CMK (cell line): Measurements from ENCODE around the gene IL17D.
"Not testable (repeated sequence)": the region's sequence is repeated elsewhere in the genome, so short reads cannot be mapped to it uniquely, and the experiment has no call there.

Source experiments
- DNase-seq: peaks from one replicate; pipeline ENCODE4 v3.0.0-alpha.2; 2010; ENCODE audit warnings: low read depth

The IL17D gene

DNA sequence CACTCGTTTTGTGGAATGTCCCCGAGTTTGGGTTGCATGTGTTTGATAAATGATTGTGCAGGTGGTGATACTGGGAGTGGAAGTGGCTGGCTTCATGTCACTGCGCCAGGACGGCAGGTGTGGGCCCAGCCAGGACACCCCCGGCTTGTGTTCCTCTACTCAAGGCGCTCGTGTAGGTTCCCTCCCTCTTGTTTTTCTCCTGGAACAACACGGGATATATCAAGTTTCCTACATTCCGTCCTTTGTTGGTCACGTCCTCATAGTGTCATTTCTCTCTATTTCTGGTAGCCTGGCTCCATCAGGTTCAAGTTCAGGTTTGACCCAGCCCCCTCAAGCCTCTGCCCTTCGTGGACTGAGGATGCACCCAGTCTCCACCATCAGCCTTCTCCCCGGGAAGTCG lies 16.3 kb downstream of the IL17D start:
- DNase-seq, result no peak

GRCh38 chr13:20720499-20720898 lies 17.0 kb downstream of the IL17D start:
- DNase-seq, result no peak

- no peak for DNase-seq
These were observed 17.6 kb downstream of the IL17D start for GRCh38 chr13:20721058-20721453.

DNA sequence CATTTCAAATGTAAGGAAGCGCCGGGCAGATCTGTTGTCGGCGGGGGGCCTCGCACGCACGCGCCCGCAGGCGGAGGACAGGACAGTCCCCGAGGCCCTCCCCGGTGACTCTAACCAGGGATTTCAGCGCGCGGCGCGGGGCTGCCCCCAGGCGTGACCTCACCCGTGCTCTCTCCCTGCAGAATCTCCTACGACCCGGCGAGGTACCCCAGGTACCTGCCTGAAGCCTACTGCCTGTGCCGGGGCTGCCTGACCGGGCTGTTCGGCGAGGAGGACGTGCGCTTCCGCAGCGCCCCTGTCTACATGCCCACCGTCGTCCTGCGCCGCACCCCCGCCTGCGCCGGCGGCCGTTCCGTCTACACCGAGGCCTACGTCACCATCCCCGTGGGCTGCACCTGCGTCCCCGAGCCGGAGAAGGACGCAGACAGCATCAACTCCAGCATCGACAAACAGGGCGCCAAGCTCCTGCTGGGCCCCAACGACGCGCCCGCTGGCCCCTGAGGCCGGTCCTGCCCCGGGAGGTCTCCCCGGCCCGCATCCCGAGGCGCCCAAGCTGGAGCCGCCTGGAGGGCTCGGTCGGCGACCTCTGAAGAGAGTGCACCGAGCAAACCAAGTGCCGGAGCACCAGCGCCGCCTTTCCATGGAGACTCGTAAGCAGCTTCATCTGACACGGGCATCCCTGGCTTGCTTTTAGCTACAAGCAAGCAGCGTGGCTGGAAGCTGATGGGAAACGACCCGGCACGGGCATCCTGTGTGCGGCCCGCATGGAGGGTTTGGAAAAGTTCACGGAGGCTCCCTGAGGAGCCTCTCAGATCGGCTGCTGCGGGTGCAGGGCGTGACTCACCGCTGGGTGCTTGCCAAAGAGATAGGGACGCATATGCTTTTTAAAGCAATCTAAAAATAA lies 18.2 kb downstream of the IL17D start:
- DNase-seq, result no peak

DNA sequence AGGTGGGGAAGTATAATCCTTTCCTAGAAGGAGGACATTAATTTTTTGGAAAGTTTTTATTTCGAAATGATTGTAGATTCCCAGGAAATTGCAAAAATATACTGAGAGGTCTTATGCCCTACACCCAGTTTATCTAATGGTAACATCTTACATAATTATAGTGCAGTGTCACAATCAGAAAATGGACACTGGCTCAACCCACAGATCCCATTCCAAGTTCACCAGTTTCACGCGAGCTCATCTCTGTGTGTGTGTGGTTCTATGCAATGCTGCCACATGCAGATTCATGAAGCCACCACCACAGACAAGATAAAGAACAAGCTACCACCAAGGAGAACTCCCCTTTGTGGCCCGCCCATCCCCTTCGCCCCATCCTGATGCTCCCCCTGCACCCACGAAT lies 24.4 kb downstream of the IL17D start:
- DNase-seq, result no peak

- no peak for DNase-seq
These were observed 25.2 kb downstream of the IL17D start for GRCh38 chr13:20728579-20729311.

DNA sequence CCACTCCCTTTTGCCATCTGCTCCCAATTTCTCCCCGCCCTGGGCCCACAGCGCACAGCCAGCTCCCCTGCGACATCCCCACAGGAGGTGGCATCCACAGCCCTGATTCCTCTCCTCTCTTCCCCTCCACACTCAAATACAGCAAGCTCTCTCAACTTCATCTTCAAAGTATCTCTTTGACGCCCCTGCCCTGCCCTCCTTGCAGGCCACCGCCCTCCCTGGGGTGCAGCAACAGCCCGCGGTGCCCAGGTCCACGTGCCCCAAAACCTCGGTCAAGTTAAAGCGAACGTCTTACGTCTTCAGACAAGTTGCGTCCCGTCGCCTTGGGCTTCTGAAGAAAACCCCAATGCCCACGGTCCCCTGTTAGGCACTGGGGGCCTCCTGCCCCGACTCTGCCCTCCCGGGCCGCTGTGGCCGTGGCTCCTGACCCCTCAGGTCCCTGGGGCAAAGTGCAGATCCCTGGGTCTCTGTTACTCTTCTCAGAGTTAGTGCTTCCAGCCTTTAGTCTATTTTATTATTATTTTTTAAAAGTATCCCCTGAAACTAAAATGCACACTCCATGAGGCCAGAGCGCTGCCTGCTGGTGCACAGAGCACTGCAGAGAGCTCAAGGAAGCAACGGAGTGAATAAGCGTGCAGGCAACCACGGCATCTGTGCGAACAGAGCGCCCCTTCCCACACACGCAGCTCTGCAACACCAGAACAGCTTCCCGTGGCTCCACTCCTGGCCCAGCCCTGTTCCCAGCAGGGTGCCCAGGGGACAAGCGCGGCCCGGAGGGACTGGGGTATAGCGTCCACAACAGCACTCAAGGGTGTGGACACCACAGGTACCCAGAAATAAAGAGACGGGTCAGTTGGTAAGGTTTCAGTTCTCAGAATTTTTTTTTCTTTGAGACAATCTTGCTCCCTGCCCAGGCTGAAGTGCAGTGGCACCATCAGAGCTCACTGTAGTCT lies 26.4 kb downstream of the IL17D start:
- no peak for DNase-seq

GRCh38 chr13:20738616-20739015 lies 35.1 kb downstream of the IL17D start:
- DNase-seq, result no peak

- DNase-seq, result no peak
These were observed 36.5 kb downstream of the IL17D start for GRCh38 chr13:20740021-20740420.

- not testable (repeated sequence) for DNase-seq
These were observed 40.4 kb downstream of the IL17D start for GRCh38 chr13:20743830-20744404.

DNA sequence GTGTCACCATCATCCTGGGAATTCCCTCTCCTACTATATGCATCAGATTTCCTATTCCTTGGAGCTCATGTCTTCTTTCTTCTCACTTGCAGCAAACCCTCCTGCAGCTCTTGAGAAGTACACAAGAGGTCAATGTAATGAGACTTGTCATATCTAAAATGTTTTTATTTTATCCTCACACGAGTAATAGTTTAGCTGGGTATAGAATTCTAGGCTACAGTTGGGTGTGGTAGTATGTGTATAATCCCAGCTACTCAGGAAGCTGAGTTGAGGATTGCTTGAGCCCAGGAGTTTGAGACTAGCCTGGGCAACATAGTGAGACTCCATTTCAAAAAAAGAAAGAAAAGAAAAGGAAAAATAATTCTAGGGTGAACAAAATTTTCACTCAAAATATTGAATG lies 45.9 kb downstream of the IL17D start:
- no peak for DNase-seq

DNA sequence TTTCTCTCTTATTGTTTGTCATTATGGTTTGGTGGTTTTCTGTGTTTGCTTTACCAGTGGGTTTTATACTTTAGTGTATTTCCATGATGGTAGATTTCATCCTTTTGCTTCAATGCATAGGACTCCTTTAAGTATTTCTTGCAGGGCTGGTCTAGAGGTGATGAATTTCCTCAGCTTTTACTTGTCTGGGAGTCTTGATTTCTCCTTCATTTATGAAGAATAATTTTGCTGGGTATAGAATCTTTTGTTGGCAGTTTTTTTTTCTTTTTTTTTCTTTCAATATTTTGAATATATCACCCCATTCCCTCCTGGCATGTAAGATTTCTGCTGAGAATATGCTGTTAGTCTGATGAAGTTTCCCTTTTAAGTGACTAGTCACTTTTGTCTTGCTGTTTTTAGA lies 50.5 kb downstream of the IL17D start:
- no peak for DNase-seq

- DNase-seq, result no peak
These were observed 57.4 kb downstream of the IL17D start for GRCh38 chr13:20760872-20761271.

- no peak for DNase-seq
These were observed 63.9 kb downstream of the IL17D start for GRCh38 chr13:20767309-20767943.

- no peak for DNase-seq
These were observed 65.6 kb downstream of the IL17D start for GRCh38 chr13:20769091-20769490.

DNA sequence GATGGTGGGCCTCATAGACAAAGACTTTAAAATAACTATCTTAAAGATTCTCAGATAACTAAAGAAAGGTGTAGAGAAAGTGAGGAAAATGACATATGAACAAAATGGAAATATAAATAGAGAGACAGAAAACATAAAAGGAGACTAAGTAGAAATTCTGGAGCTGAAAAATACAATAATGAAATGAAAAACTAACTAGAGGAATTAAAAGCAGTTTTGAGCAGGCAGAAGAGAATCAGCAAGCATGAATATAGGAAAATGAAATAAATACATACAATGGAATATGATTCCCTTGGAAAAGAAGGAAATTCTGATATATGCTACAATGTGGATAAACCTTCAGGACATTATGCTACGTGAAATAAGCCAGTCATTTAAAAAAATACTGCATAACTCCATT lies 66.3 kb downstream of the IL17D start:
- no peak for DNase-seq
